K562 (cell line): ENCODE data around the gene SYCP3. TPM values are rescaled to one million over a fixed set of nuclear protein-coding genes. Genes with fewer than 3 reads are reported as not detected.

Experiments
- ATAC-seq: fragments of 200-7000 bp; cut with Tn5 transposase; 3 replicates; pipeline ENCODE4 v1.9.1; 2020; ENCODE audit warnings: moderate library complexity
- BruUV-seq: library from RNA; stranded (reverse); fragments of 400-500 nt; replicated peaks from 2 replicates; lab custom pipeline; 2021; lab: Mats Ljungman, UMichigan
- CTCF ChIA-PET: fragments of 300-600 bp; formaldehyde crosslinking; extraction: SDS; loops from one replicate; lab custom pipeline; 2021; ENCODE audit warnings: low intra/inter-chr PET ratio; lab: Yijun Ruan, JAX
- POLR2A ChIA-PET: fragments of 300-600, 350-650 bp; sonication (Branson Sonifier 250); formaldehyde crosslinking; extraction: SDS; loops from one replicate; lab custom pipeline; 2021; ENCODE audit warnings: antibody characterized with exemption, inconsistent platforms; lab: Yijun Ruan, JAX
- DNase-seq, 4 experiments: peaks; one replicate each; pipeline versions ENCODE4 v3.0.0 to v3.0.0-alpha.2; 2011 to 2018; ENCODE audit warnings: low spot score in 3 of 4, mixed read lengths in 3 of 4; ENCODE audit errors: extremely low read depth in 1 of 4
- FAIRE-seq: peaks from 2 replicates; lab custom pipeline; 2011; peaks lifted over from hg19 to GRCh38; lab: Jason Lieb, UNC
- H2AFZ ChIP-seq: 2 replicates; pipeline ENCODE4 v1.6.0; 2011; ENCODE audit warnings: low read depth, low read length, control low read depth, inconsistent platforms
- H3K27ac ChIP-seq: fragments of 200-600 bp; 3 replicates; pipeline ENCODE4 v1.8.0; 2011; ENCODE audit warnings: low read depth, mild to moderate bottlenecking, control low read depth, inconsistent platforms, low read length, moderate library complexity, mixed read lengths; ENCODE audit errors: extremely low read depth
- H3K27me3 ChIP-seq, 2 experiments: fragments of 300-600 bp in 1 of 2; 2 replicates in 1 of 2; 3 replicates in 1 of 2; pipeline versions ENCODE4 v1.6.0 to v1.8.0; 2011; ENCODE audit warnings: inconsistent platforms in 2 of 2, low read length in 2 of 2, mild to moderate bottlenecking in 1 of 2, mixed read lengths in 1 of 2, moderate library complexity in 1 of 2; ENCODE audit not compliant: control insufficient read depth in 2 of 2, insufficient read depth in 2 of 2
- H3K36me3 ChIP-seq: fragments of 300-600 bp; 3 replicates; pipeline ENCODE4 v1.8.0; 2011; ENCODE audit warnings: mild to moderate bottlenecking, low read length, inconsistent platforms; ENCODE audit not compliant: control insufficient read depth, insufficient read depth
- H3K4me1 ChIP-seq, 2 experiments: fragments of 200-600 bp in 1 of 2; replicated peaks in 1 of 2; 2 replicates in 1 of 2; 3 replicates in 1 of 2; pipeline versions ENCODE4 v1.5.1 to v1.8.0; 2011; ENCODE audit warnings: inconsistent platforms in 2 of 2, low read length in 2 of 2, mild to moderate bottlenecking in 1 of 2, mixed read lengths in 1 of 2, moderate library complexity in 1 of 2; ENCODE audit not compliant: control insufficient read depth in 2 of 2, insufficient read depth in 2 of 2
- H3K4me2 ChIP-seq: 2 replicates; pipeline ENCODE4 v1.6.1; 2011; ENCODE audit warnings: low read length, control low read depth, inconsistent platforms, mixed read lengths; ENCODE audit not compliant: insufficient read depth
- H3K4me3 ChIP-seq: fragments of 200-600 bp; sonication (generic), shearing (Covaris generic); 2 replicates; pipeline ENCODE4 v1.5.1; 2016; ENCODE audit warnings: control low read depth, inconsistent platforms
- H3K79me2 ChIP-seq: fragments of 200-600 bp; 3 replicates; pipeline ENCODE4 v1.8.0; 2011; ENCODE audit warnings: low read length, inconsistent platforms; ENCODE audit not compliant: control insufficient read depth, insufficient read depth
- H3K9ac ChIP-seq, 2 experiments: 2 replicates each; pipeline versions ENCODE4 v1.6.0 to v1.6.1; 2011; ENCODE audit warnings: low read depth in 2 of 2, low read length in 2 of 2, control low read depth in 1 of 2, inconsistent platforms in 1 of 2, mild to moderate bottlenecking in 1 of 2, mixed read lengths in 1 of 2; ENCODE audit not compliant: insufficient read depth in 1 of 2
- H3K9me1 ChIP-seq: one replicate; pipeline ENCODE4 v1.6.0; 2011; ENCODE audit warnings: inconsistent platforms, mild to moderate bottlenecking, low read length, moderate library complexity; ENCODE audit not compliant: control insufficient read depth, insufficient read depth
- H3K9me3 ChIP-seq: replicated peaks from 2 replicates; pipeline ENCODE4 v1.5.1; 2011; ENCODE audit warnings: low read depth, low read length, inconsistent platforms; ENCODE audit not compliant: control insufficient read depth, insufficient read depth
- H4K20me1 ChIP-seq: replicated peaks from 2 replicates; pipeline ENCODE4 v1.6.1; 2011; ENCODE audit warnings: low read length, inconsistent platforms, mixed read lengths; ENCODE audit not compliant: control insufficient read depth, insufficient read depth
- CAMTA2 ChIP-seq: fragments of 250-450 bp; sonication (Bioruptor Pico); conservative IDR thresholded peaks from 2 replicates; pipeline ENCODE4 v1.5.1; 2022
- CHD4 ChIP-seq: fragments of 200-600 bp; sonication (generic); IDR thresholded peaks from 3 replicates; pipeline ENCODE4 v1.6.1; 2012; ENCODE audit warnings: low read depth, mild to moderate bottlenecking, mixed read lengths, low read length, inconsistent platforms; ENCODE audit not compliant: insufficient read depth, insufficient replicate concordance, poor library complexity, severe bottlenecking
- FOXP1 ChIP-seq: sonication (generic); formaldehyde crosslinking; IDR thresholded peaks from 2 replicates; pipeline ENCODE4 v1.8.0; 2022; ENCODE audit warnings: mild to moderate bottlenecking, missing genetic modification reagents
- HNRNPH1 ChIP-seq: fragments of 200-400 bp; formaldehyde crosslinking; optimal IDR thresholded peaks from 2 replicates; pipeline ENCODE3; 2017; ENCODE audit warnings: low read depth, mild to moderate bottlenecking, low read length, moderate library complexity
- MED1 ChIP-seq: sonication (generic); formaldehyde crosslinking; IDR thresholded peaks from 2 replicates; pipeline ENCODE4 v1.8.1; 2023; ENCODE audit warnings: missing genetic modification reagents, borderline replicate concordance
- MIER1 ChIP-seq: fragments of 450-650 bp; IDR thresholded peaks from 2 replicates; pipeline ENCODE4 v1.6.1; 2016; ENCODE audit warnings: antibody characterized with exemption, mild to moderate bottlenecking, low read depth
- MYNN ChIP-seq, 2 experiments: sonication (generic); formaldehyde crosslinking in 1 of 2; IDR thresholded peaks; 2 replicates each; pipeline versions ENCODE4 v1.5.0 to v1.6.1; 2016 to 2020; ENCODE audit warnings: antibody characterized with exemption in 1 of 2, missing genetic modification reagents in 1 of 2
- PTBP1 ChIP-seq: fragments of 200-400 bp; formaldehyde crosslinking; IDR thresholded peaks from 2 replicates; pipeline ENCODE4 v1.6.1; 2017; ENCODE audit warnings: low read depth, low read length
- PURB ChIP-seq: sonication (generic); formaldehyde crosslinking; IDR thresholded peaks from 2 replicates; pipeline ENCODE4 v1.9.0; 2021; ENCODE audit warnings: low read depth, mild to moderate bottlenecking, missing genetic modification reagents
- SRSF3 ChIP-seq: fragments of 200-400 bp; formaldehyde crosslinking; IDR thresholded peaks from 2 replicates; pipeline ENCODE4 v1.6.1; 2016; ENCODE audit warnings: mild to moderate bottlenecking, low read length, moderate library complexity; ENCODE audit not compliant: insufficient read depth
- ZBTB8A ChIP-seq: fragments of 450-650 bp; IDR thresholded peaks from 2 replicates; pipeline ENCODE4 v1.6.1; 2018; ENCODE audit warnings: mild to moderate bottlenecking, moderate library complexity; ENCODE audit not compliant: partially characterized antibody
- ZNF324 ChIP-seq: fragments of 250-450 bp; sonication (Bioruptor Pico); IDR thresholded peaks from 2 replicates; pipeline ENCODE4 v1.4.0; 2020; ENCODE audit warnings: mild to moderate bottlenecking
- WGBS: fragments of 100-300 bp; shearing (Covaris generic); methylation state at CpG from one replicate; pipeline ENCODE4 v1.1.6; 2016; ENCODE audit warnings: low coverage, mixed read lengths; ENCODE audit not compliant: insufficient coverage; ENCODE audit errors: missing lambda C conversion rate; 5-methylcytosine and 5-hydroxymethylcytosine counted together
- in situ Hi-C: fragments of 300-500 bp; cut with MboI; formaldehyde crosslinking; loops from 4 replicates; pipeline ENCODE4 v1.15.0; 2018; ENCODE audit warnings: inconsistent platforms, mixed read lengths
- intact Hi-C: fragments of 100-400 bp; cut with micrococcal nuclease; formaldehyde crosslinking; loops from 2 replicates; pipeline ENCODE4 v1.14.2; 2022
- polyA plus RNA-seq, 8 experiments: library from polyadenylated mRNA; depleted of rRNA in 4 of 8; stranded (reverse) in 5 of 8; unstranded in 3 of 8; fragments of >200 nt; fragmentation: Nextera tagmentation in 2 of 8; fragmentation: Illumina TruSeq in 1 of 8; extraction: Ambion mirVana in 2 of 8; extraction: Trizol in 1 of 8; gene quantifications; 2 replicates each; pipeline versions ENCODE4 v1.2.1 to v1.2.3, GENCODE V29; 2011 to 2014; ENCODE audit warnings: inconsistent platforms in 1 of 8, missing spikeins in 1 of 8
- total RNA-seq, 7 experiments: library from RNA; depleted of rRNA in 6 of 7; stranded (reverse); fragments of >200 nt in 6 of 7; fragmentation: Illumina TruSeq in 2 of 7; extraction: Trizol in 2 of 7; gene quantifications; 2 replicates each; pipeline versions ENCODE4 v1.2.1 to v1.2.3, GENCODE V29; 2011 to 2021; ENCODE audit warnings: low replicate concordance in 1 of 7
- TF ChIP-seq, protein P1 (sequence below), 2 experiments: IDR thresholded peaks in 1 of 2; conservative IDR thresholded peaks in 1 of 2; 2 replicates each; pipeline ENCODE4 v1.6.1; 2016; ENCODE audit warnings: low read depth in 2 of 2, mild to moderate bottlenecking in 1 of 2, missing compliant biosample characterization in 1 of 2, missing genetic modification characterization in 1 of 2, moderate library complexity in 1 of 2

The SYCP3 gene
- total and polyA plus RNA-seq, 9 of the 15 experiments (the other 6 are each of a cell fraction or from before 2014, with no cell fraction given), result 0.11 to 0.25 (median 0.22) TPM; not detected in 4

DNA sequence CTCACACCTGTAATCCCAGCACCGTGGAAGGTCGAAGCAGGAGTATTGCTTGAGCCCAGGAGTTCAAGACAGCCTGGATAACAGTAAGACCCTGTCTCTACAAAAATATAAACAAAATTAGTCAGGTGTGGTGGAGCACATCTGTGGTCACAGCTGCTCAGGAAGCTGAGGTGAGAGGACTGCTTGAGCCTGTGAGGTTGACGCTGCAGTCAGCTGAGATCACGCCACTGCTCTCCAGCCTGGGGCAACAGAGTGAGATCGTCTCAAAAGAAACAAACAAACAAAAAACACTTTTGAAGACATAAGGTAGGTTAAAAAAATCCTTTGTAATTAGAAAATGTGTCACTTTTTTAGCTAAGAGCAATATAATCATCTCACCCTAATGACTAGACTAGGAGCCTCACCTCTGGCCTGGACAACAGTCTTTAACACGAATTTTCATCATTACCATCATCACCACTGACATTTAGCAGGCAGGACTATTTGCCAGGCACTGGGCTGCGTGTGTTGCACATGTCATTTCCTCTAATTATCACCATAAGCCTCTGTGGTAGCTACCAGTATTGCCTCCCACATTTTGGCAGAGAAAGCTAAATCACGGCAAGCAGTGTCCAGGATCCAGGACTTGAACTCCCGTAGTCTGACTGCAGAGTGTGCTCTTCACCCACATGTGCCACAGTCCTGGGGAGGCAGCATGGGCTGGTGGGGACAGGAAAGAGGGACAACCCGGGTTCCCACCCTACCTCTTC, 4.6 kb upstream of the SYCP3 start:
- no peaks in the 10 kb centered on the region for H4K20me1 ChIP-seq
- 88% methylated on average over 10 of the region's 10 CpGs for WGBS
- BruUV-seq, result no TSS peak
- ChIA-PET POLR2A (no interaction called here), CTCF (no interaction called here)
- H3K9me1 ChIP-seq, result no peaks in the 10 kb centered on the region
- FAIRE-seq (peak; percentile 32), DNase-seq (no peak), ATAC-seq (peak; percentile 35; the same call in 2 of the 3 replicates)
- H3K27ac ChIP-seq, result no peak overlapping the region
- H3K4me1 ChIP-seq, result peaks cover 0 to 6% of the 10 kb centered on the region in 2 experiments; a peak in 1 of 5 replicates
- no peak overlapping the region for H3K9ac ChIP-seq
- no peak for TF ChIP-seq PTBP1
- TF ChIP-seq MIER1, result no peak
- no peak for TF ChIP-seq FOXP1
- TF ChIP-seq ZNF324 (CRISPR knock-in tag), result no peak
- TF ChIP-seq PURB (CRISPR knock-in tag), result no peak
- no peak for TF ChIP-seq MED1 (CRISPR knock-in tag)
- TF ChIP-seq HNRNPH1, result no peak
- TF ChIP-seq CHD4, result no peak
- TF ChIP-seq SRSF3, result no peak
- no peak for TF ChIP-seq ZBTB8A
- no peak for TF ChIP-seq CAMTA2 (CRISPR knock-in tag)
- no peak for TF ChIP-seq MYNN (IDR thresholded peaks at IDR 0.05)
- no peak for TF ChIP-seq MYNN (CRISPR knock-in tag; IDR thresholded peaks at IDR 0.05)
- TF ChIP-seq, protein P1, sequence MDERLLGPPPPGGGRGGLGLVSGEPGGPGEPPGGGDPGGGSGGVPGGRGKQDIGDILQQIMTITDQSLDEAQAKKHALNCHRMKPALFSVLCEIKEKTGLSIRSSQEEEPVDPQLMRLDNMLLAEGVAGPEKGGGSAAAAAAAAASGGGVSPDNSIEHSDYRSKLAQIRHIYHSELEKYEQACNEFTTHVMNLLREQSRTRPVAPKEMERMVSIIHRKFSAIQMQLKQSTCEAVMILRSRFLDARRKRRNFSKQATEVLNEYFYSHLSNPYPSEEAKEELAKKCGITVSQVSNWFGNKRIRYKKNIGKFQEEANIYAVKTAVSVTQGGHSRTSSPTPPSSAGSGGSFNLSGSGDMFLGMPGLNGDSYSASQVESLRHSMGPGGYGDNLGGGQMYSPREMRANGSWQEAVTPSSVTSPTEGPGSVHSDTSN (CRISPR knock-in tag; IDR thresholded peaks at IDR 0.05; ENCODE audit: low read depth), result no peak
- TF ChIP-seq, protein P1 (tag; conservative IDR thresholded peaks at IDR 0.05; ENCODE audit: low read depth), result no peak
- no peaks in the 10 kb centered on the region for H3K9me3 ChIP-seq
- no peaks in the 10 kb centered on the region for H3K79me2 ChIP-seq
- in situ Hi-C loops (no loop called here), intact Hi-C loops (no loop called here)
- no peak overlapping the region for H3K4me3 ChIP-seq
- no peak overlapping the region for H2AFZ ChIP-seq
- peaks cover 82% of the 10 kb centered on the region for H3K36me3 ChIP-seq
- no peak overlapping the region for H3K4me2 ChIP-seq
- H3K27me3 ChIP-seq, result no peaks in the 10 kb centered on the region
